GM18861 (cell line): ENCODE data around the gene ABHD6.
A peak's percentile ranks its signal among the peaks of the same experiment; 100 is the strongest.
"Not testable (repeated sequence)": the region's sequence is repeated elsewhere in the genome, so short reads cannot be mapped to it uniquely, and the experiment has no call there.

Source experiments
- ATAC-seq: cut with Tn5 transposase; IDR thresholded peaks from one replicate; pipeline ENCODE4 v1.9.1; 2021; ENCODE audit not compliant: unreplicated experiment

The ABHD6 gene

GRCh38 chr3:58273362-58273761 is 35.8 kb downstream of the ABHD6 start:
- not testable (repeated sequence) for ATAC-seq

DNA sequence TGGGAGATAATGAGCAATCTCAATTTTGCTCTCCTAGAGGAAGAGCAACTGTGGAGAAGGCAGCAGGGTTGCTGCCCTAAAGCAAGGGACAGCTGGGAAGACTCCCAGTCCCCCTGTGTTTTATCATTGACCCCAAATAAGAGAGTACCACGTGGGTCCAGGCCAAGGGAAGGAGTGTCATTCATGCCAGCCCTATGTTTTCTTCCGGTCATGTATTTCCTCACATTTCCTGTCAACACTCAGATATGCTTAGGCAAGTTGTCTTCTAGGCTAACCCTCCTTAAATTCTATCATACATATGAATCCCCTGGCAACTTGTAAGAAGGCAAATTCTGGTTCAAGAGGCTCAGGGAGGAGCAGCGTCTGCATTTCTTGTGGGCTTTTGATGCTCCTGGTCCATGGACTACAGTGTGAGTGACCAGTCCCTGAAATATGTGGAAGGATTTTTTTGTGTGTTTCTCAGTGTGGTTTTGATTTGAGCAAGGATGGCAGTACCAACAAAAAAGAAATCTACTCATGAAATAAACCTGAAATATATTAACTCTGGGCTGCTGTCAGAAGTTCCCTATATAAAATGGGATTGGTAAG is 36.5 kb downstream of the ABHD6 start:
- no peak for ATAC-seq

DNA sequence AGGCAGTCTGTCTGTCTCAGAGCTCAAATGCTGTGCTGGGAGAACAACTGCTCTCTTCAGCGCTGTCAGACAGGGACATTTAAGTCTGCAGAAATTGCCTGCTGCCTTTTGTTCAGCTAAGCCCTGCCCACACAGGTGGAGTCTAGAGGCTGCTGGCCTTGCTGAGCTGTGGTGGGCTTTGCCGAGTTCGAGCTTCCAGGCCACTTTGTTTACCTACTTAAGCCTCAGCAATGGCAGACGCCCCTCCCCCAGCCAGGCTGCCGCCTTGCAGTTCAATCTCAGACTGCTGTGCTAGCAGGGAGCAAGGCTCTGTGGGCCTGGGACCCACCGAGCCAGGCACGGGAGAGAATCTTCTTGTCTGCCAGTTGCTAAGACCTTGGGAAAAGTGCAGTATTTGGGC is 43.5 kb downstream of the ABHD6 start:
- ATAC-seq, result no peak

DNA sequence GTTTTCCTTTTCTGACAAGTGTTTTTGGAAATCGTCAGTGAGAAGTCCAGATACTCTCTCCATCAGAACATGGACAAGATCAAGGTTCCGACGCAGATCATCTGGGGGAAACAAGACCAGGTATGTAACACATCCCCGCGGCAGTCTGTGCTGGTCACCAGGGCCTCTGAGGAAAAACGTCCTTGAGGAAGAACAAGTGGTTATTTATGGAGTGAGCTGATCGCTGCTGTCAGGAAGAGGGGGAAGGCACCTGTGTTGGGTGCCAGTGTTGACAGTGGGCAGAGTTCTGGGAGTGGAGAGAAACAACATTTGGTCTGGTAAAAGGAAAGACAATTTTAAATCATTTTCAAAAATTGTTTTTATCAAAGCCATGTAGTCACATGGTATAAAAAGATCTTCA is 47.7 kb downstream of the ABHD6 start:
- no peak for ATAC-seq

DNA sequence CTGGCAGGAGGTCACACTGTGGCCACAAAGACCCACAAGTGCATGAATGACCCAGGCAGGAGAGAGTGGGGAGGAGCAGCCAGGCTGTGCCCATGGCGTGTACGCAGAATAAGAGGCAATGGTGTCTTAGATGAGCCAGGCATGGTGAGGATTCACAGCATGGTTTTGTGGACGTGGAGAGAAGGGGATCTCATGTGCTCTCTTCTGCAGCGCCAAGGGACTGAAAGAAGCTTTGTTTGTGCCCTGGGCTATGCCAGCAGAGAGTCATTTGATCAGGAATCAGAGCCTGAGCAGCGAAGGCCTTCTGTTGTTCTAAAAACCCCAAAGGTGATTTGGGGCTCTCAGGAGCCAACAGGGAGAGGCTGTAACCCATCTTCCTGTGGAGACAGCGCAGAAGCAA is 49.8 kb downstream of the ABHD6 start:
- ATAC-seq, result no peak

GRCh38 chr3:58288011-58288728 is 50.6 kb downstream of the ABHD6 start:
- ATAC-seq, result no peak

DNA sequence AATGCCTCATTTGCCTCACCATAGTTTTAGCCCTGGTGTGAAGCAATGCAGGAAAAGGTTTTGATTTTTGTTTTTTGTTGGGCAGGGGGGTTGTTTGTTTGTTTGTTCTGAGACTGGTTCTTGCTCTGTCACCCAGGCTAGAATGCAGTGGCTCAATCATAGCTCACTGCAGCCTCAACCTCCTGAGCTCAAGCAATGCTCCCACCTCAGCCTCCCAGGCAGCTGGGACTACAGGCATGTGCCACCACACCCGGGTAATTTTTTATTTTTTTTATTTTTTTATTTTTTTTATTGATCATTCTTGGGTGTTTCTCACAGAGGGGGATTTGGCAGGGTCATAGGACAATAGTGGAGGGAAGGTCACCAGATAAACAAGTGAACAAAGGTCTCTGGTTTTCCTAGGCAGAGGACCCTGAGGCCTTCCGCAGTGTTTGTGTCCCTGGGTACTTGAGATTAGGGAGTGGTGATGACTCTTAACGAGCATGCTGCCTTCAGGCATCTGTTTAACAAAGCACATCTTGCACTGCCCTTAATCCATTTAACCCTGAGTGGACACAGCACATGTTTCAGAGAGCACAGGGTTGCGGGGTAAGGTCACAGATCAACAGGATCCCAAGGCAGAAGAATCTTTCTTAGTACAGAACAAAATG is 51.5 kb downstream of the ABHD6 start:
- ATAC-seq, result not testable (repeated sequence)

DNA sequence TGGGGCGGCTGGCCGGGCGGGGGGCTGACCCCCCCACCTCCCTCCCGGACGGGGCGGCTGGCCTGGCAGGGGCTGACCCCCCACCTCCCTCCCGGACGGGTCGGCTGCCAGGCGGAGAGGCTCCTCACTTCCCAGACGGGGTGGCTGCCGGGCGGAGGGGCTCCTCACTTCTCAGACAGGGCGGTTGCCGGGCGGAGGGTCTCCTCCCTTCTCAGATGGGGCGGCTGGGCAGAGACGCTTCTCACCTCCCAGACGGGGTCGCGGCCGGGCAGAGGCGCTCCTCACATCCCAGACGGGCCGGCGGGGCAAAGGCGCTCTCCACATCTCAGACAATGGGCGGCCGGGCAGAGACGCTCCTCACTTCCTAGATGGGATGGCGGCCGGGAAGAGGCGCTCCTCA is 52.9 kb downstream of the ABHD6 start:
- not testable (repeated sequence) for ATAC-seq

DNA sequence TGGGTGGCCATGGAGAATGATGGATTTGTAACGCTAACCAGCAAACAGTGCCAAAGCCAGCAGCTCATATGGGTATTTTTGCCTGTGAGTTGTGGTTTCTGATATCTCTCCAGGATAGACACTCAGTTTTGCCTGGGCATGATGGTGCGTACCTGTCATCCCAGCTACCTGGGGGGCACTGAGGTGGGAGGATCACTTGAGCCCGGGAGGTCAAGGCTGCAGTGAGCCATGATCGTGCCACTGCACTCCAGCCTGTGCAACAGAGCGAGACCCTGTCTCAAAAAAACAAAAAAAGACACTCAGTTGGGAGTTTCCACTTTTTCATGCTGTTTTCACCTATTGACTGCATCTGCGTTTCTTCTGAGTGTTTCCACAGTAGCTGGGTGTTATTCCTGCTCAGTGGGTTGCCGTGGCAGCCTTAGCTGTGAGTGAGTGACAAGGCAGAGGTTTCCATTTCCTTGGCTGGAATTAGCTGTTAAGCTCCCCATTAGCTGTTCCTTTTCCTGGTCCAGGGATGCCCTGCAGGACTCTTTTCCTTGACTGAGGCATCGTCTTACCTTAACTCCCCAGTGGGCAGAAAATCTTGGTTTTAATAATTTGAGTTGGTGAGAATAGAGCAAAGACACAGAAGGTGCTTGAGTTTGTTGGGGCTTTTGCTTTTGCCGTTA is 54.2 kb downstream of the ABHD6 start:
- ATAC-seq, result no peak

DNA sequence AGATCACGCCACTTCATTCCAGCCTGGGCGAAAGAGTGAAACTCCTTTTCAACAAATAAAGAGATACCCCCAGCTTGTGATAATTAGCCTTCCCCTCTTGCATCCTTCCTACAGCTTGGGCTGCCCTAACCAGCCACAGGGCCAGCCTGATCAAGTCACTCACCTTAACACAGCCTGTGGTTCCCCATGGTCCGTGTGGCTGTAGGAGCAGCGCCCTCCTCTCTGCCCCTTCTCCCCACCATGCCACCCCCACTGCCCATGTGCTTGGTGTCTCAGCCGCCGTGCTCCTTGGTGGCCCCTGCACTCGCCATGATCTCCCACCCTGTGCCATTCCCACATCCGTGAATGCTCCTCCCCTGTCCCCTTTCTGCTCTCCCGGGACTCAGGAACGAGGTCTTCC is 55.3 kb downstream of the ABHD6 start:
- ATAC-seq, result no peak

- ATAC-seq, result no peak
Observed at GRCh38 chr3:58293516-58293915, 55.9 kb downstream of the ABHD6 start.

DNA sequence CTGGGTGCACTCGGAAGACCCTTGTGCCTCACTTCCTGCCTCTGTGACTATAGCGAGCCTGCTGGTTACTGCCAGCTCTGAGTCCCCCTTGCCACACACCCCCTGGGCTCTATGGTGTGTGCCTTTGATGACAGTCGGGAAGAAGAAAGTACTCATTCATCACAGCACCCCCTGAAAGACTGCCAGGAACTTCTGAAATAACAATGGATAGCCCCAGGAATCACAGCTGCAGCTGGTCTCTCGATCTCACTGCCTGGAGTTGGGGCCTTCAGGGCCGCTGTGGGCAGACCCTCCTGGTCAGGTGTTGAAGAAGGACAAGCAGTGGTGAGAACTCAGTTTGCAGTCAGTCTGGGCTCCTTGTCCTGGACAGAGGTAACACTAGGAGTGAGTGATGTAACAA is 58.7 kb downstream of the ABHD6 start:
- ATAC-seq, result no peak

GRCh38 chr3:58296843-58297242 is 59.3 kb downstream of the ABHD6 start:
- no peak for ATAC-seq

DNA sequence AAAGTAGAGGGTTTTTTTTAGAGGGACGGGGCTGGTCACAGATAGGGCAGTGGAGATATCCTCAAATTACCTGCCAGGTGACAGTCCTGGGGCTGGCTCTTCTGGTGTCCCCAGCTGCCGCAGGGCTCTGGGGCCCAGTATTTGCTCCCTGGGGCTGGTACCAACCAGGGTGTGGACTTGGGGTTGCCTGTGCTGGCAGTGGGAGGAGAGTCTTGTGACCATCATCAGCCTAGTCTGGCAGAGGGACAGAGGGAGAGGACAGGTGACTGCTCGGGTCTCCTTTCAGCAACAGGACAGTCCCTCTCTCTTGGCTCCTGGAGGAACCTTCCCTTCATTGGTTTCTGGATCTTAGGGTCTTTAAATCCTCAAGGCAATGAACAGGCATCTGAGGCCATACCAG is 60.6 kb downstream of the ABHD6 start:
- no peak for ATAC-seq

DNA sequence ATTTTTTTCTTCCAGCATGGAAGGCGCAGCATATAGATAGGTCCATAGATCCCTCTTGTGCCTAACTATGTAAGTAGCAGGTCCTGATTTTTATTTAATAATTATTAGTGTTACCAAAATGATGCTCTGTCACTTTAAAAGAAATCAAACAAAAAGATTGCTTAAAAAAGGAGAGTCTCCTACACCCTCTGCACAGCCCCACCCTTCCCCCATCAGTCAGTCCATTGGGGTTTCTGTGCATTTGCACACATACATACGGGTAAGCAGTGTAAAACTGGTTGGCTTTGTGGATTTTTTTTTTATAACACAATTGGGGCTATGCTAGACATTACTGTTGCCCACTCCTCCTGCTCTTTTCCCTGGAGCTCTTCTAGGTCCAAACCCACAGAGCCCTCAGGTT is 61.5 kb downstream of the ABHD6 start:
- ATAC-seq, result no peak

GRCh38 chr3:58299839-58300516 is 62.4 kb downstream of the ABHD6 start:
- no peak for ATAC-seq

- ATAC-seq, result peak; percentile 76
Observed at GRCh38 chr3:58305882-58306711, 68.5 kb downstream of the ABHD6 start, which contains the start of the genes HTD2 and RPP14. HTD2 (plus strand) TSS chr3:58306520; CDS start chr3:58317614, 11,094 bp downstream. RPP14 (plus strand) TSS chr3:58306245; CDS start chr3:58310330, 4,085 bp downstream.

- no peak for ATAC-seq
Observed at GRCh38 chr3:58307639-58308215, 70.1 kb downstream of the ABHD6 start.

- no peak for ATAC-seq
Observed at GRCh38 chr3:58308728-58309127, 71.1 kb downstream of the ABHD6 start.

- ATAC-seq, result no peak
Observed at GRCh38 chr3:58317811-58318210, 80.2 kb downstream of the ABHD6 start.
